Activated B cell treated with CpG ODN at 0.5 μM for 24 hours (primary cell): ENCODE measurements around the gene HYLS1. TPM values are rescaled to one million over a fixed set of nuclear protein-coding genes. Genes with fewer than 3 reads are reported as not detected.
A peak's percentile ranks its signal among the peaks of the same experiment; 100 is the strongest.

Experiments used
- ATAC-seq: fragments of 200-7000 bp; cut with Tn5 transposase; one replicate; pipeline ENCODE4 v1.10.0; 2021; ENCODE audit warnings: low read depth, mild to moderate bottlenecking, moderate library complexity
- CTCF ChIA-PET: fragments of 350-600 bp; sonication (Branson Sonifier 250); formaldehyde crosslinking; loops from one replicate; lab custom pipeline; 2021; ENCODE audit warnings: antibody characterized with exemption; lab: Charles Lee
- POLR2A ChIA-PET: fragments of 350-600 bp; sonication (Branson Sonifier 250); formaldehyde crosslinking; loops from one replicate; lab custom pipeline; 2021; ENCODE audit warnings: antibody characterized with exemption; lab: Charles Lee
- DNase-seq: peaks from one replicate; pipeline ENCODE4 v3.0.0; 2022
- H3K27ac Mint-ChIP-seq: one replicate; pipeline ENCODE4 v1.8.0; 2020; ENCODE audit warnings: mixed read lengths
- H3K27me3 Mint-ChIP-seq: one replicate; pipeline ENCODE4 v1.8.0; 2021; ENCODE audit warnings: mixed read lengths
- H3K36me3 Mint-ChIP-seq: one replicate; pipeline ENCODE4 v1.8.0; 2021; ENCODE audit warnings: low read depth, mixed read lengths
- H3K4me1 Mint-ChIP-seq: one replicate; pipeline ENCODE4 v1.8.0; 2021; ENCODE audit warnings: mixed read lengths
- H3K4me3 Mint-ChIP-seq: one replicate; pipeline ENCODE4 v1.8.0; 2020; ENCODE audit warnings: mild to moderate bottlenecking, mixed read lengths
- H3K9me3 Mint-ChIP-seq: one replicate; pipeline ENCODE4 v1.8.0; 2020; ENCODE audit warnings: mixed read lengths
- CTCF ChIP-seq: fragments of 200-600 bp; IDR thresholded peaks from one replicate; pipeline ENCODE4 v1.8.0; 2022; ENCODE audit warnings: antibody characterized with exemption, mild to moderate bottlenecking
- intact Hi-C: fragments of 100-400 bp; cut with micrococcal nuclease; formaldehyde crosslinking; loops from one replicate; pipeline ENCODE4 v1.15.1; 2024
- total RNA-seq: library from RNA; stranded (reverse); gene quantifications from 2 replicates; pipeline ENCODE4 v1.2.3, GENCODE V29; 2022

HYLS1 gene
- total RNA-seq, 1 donor from 2014 or later, result 9.0 TPM

GRCh38 chr11:125869521-125869920 lies 17.9 kb upstream of the HYLS1 start:
- Mint-ChIP-seq H3K4me3 (no peak overlapping the region), H3K27me3 (no peaks in the 10 kb centered on the region), H3K4me1 (peaks cover 10% of the 10 kb centered on the region), H3K9me3 (peaks cover 13% of the 10 kb centered on the region), H3K27ac (no peak overlapping the region), H3K36me3 (peaks cover 4% of the 10 kb centered on the region)
- intact Hi-C loops, result no loop called here
- CTCF ChIA-PET, result no interaction called here
- no peak for TF ChIP-seq CTCF
- DNase-seq (no peak), ATAC-seq (no peak)
- POLR2A ChIA-PET, result no interaction called here

- H3K27ac Mint-ChIP-seq, result peak overlapping the region; percentile 19
- H3K27me3 Mint-ChIP-seq, result no peaks in the 10 kb centered on the region
- peaks cover 4% of the 10 kb centered on the region for H3K36me3 Mint-ChIP-seq
- peaks cover 13% of the 10 kb centered on the region for H3K9me3 Mint-ChIP-seq
- no peak overlapping the region for H3K4me3 Mint-ChIP-seq
- no peak for TF ChIP-seq CTCF
- DNase-seq, result no peak
- intact Hi-C loops, result loop anchor here (5.0 kb wide), 1 partner anchor 709 kb away; the partner anchor contains the start of gene PKNOX2
- ChIA-PET POLR2A (interaction anchor here (0.7 kb wide), 1 partner anchor 303 kb away, joined by 3 read pairs; no protein-coding TSS in a partner anchor), CTCF (no interaction called here)
- peaks cover 10% of the 10 kb centered on the region for H3K4me1 Mint-ChIP-seq
- no peak for ATAC-seq
Observed at GRCh38 chr11:125871391-125872137, 15.9 kb upstream of the HYLS1 start.

DNA sequence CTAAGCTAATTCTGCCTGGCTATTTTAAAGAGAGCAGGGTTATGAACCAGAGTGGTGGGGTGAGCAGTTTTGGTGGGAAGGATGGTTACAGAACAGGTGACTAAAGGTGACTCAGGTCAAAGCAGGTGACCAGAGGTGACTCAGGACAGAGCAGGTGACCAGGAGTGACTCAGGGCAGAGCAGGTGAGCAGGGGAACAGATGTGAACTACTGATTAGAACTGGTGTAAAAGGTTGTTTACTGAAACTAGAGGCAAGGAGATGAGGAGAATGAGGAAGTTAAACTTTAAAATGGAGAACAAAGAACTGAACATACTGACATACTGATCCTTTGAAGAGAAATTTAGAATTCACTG lies 15.4 kb upstream of the HYLS1 start:
- CTCF ChIA-PET, result no interaction called here
- Mint-ChIP-seq H3K9me3 (peaks cover 13% of the 10 kb centered on the region), H3K27ac (peak overlapping the region; percentile 19), H3K4me1 (peaks cover 10% of the 10 kb centered on the region), H3K4me3 (no peak overlapping the region), H3K27me3 (no peaks in the 10 kb centered on the region), H3K36me3 (peaks cover 4% of the 10 kb centered on the region)
- no peak for TF ChIP-seq CTCF
- intact Hi-C loops, result loop anchor here (5.0 kb wide), 1 partner anchor 710 kb away; the partner anchor contains the start of gene PKNOX2
- ATAC-seq (no peak), DNase-seq (no peak)
- POLR2A ChIA-PET, result no interaction called here

DNA sequence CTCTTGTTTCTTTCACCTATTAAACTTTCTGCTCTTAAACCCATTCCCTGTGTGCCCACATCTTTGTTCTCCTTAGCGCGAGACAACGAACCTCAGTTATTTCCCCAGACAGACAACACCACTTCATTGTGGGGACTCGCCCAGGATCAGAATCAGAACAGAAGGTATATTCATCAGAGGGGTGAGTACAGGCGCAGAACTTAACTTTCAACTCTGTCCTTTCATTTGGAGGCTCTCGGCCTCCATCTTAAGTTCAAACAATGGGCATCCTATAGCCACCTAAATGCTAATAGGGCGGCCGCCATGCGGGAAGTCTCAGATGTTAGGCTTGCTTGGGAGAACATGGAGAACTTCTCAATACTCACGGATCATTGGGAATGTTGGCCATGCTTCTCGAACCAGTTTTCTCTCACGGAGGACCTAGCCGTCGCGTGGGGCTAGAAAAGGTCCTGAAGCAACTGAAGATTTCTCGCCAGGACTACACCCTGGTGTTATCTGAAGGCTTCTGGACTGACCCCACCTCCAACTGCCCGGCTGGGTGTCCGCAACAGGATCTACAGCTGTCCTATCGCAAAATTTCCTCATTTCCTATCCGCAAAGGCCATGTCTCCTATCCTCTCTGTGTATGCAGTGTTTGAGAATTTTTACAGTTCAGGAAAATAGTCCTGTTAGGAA lies 13.4 kb upstream of the HYLS1 start:
- Mint-ChIP-seq H3K9me3 (peaks cover 13% of the 10 kb centered on the region), H3K27me3 (no peaks in the 10 kb centered on the region), H3K4me1 (peaks cover 10% of the 10 kb centered on the region), H3K36me3 (peaks cover 4% of the 10 kb centered on the region), H3K4me3 (no peak overlapping the region), H3K27ac (no peak overlapping the region)
- POLR2A ChIA-PET, result no interaction called here
- TF ChIP-seq CTCF, result no peak
- CTCF ChIA-PET, result interaction anchor here (1.1 to 1.2 kb wide), 2 partner anchors 440 to 451 kb away, joined by 3 to 4 read pairs; no protein-coding TSS in a partner anchor
- intact Hi-C loops, result loop anchor here (1.0 to 5.0 kb wide), 5 partner anchors 150 to 912 kb away; partner anchors contain the start of genes CHEK1 and PKNOX2
- no peak for ATAC-seq
- DNase-seq, result no peak
